DOHH2 (cell line): ENCODE measurements around the gene STUM.

Experiments used
- CTCF ChIP-seq: fragments of 200-600 bp; sonication (generic); IDR thresholded peaks from one replicate; pipeline ENCODE4 v1.5.1; 2014; ENCODE audit warnings: antibody characterized with exemption, mild to moderate bottlenecking, low read depth, low read length; ENCODE audit not compliant: poor library complexity, severe bottlenecking
- EZH2phosphoT487 ChIP-seq: fragments of 200-600 bp; sonication (generic); IDR thresholded peaks from 2 replicates; pipeline ENCODE4 v1.6.1; 2017; ENCODE audit warnings: borderline replicate concordance, mild to moderate bottlenecking, antibody characterized with exemption, low read length, moderate library complexity, mixed read lengths

- no peak for TF ChIP-seq CTCF
- no peak for TF ChIP-seq EZH2phosphoT487
Measured at GRCh38 chr1:226638608-226639007, 90.0 kb downstream of the STUM start.
